GOT3 (cell line): ENCODE data around the gene ADAMTS13.
A peak's percentile ranks its signal among the peaks of the same experiment; 100 is the strongest.

Experiments
- DNase-seq: peaks from one replicate; lab custom pipeline; 2025; ENCODE audit warnings: mixed read lengths; lab: John Stamatoyannopoulos, UW

The ADAMTS13 gene

DNA sequence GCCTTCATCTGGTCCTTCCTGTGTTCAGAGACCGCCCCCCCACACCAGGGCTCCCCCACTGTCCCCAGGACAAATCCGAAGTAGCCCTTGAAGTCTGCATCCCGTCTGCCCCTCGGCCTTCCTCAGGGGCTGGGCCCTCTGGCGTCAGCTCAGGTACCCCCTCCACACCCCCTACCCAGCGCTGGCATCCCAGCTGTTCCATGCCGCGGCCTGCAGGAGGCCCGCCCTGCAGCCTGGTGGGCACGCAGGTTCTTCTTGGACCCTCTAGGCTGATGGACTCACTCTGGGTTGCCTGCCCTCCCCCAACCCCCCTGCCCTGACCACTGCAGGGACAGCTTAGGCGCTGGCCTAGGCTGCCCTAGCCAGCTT, 50.1 kb downstream of the ADAMTS13 start:
- no peak for DNase-seq

DNA sequence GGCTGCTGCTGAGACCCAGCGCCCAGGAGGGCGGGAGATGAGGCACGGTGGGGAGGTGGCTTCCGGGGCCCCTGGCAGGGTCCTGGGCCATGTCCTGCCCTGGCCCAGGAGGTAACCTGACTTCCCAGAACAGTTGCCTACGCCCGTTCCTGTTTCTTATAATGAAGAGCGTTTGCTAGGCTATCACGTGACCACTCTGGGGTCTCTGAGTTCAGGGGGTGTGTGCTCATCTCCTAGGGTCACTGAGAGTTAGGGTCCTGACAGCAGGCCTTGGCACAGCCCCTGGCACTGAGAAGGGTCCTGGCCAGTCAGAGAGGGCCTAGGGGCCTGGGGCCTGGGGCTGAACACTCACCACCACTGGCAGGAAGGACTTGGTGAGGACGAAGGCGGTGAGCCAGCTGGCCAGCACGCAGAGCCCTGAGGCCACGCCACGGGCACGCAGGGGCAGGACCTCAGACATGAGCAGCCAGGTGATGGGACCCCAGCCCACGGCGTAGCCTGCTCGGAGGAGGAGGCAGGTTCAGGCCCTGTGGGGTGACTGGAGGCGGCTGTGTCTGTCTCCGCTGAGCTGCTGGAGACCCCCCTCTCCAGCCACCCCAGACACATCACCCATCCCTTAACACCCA, 50.7 kb downstream of the ADAMTS13 start:
- no peak for DNase-seq

- DNase-seq: no peak
These were observed 51.6 kb downstream of the ADAMTS13 start for GRCh38 chr9:133473743-133474142.

DNA sequence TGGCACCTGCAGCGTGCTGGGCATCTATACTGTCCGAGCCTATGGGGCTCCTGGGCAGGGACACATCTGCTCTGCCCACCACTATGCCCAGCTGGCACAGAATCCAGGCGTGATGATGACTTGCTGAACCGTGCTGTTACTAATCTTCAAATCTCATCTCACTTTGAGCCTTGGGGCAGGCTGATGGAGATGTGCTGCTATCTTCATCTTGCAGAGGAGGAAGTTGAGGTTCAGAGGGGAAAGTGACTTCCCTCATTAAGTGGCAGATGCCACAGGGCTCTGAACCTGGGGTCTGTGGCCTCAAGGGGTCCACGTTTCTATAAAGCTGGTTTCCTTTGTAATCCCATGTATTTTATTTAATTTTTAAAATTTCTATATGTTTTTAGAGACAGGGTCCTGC, 52.0 kb downstream of the ADAMTS13 start:
- no peak for DNase-seq

- no peak for DNase-seq
These were observed 52.7 kb downstream of the ADAMTS13 start for GRCh38 chr9:133474853-133475252.

GRCh38 chr9:133475292-133476012, 53.3 kb downstream of the ADAMTS13 start:
- DNase-seq: no peak

DNA sequence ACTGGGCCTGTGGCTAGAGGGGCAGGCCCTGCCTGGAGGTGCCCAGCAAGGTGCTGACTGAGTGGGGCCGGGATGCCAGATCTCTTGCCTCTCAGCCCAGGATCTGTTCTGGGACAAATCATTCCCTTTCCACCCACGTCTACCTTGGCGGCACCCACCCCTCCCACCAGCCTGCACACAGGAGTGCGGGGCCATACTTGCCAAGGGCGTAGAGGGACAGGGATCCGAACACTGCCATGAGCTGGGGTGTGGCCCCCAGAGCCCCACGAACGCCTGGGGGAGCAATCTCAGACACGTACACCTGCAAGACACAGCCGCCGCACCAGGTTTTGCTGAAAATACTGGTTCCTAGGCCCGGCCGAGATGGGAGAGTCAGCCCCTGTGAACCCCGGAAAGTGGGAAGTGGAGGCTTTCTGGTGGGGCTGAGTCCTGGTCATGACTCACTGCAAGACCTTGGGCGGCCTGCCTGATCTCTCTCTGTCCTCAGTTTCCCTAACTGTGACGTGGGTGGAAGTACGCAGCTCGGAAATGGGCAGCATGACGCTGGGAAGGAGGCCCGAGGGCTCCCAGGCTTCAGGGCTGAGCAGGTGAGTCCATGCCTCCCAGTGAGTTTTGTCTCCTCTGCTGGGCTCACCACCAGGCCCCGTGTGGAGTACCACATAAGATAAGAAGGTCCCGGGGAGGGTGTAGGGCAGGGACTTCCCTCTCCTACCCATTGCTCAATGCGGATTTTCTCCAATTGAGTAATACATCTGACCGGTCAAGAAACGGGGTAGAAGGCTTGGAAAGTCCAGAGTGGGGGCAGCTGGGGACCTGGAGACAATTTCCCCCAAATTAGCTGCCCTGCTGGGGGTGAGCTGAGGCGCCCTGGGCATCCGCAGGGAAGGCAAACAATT, 54.1 kb downstream of the ADAMTS13 start:
- no peak for DNase-seq

DNA sequence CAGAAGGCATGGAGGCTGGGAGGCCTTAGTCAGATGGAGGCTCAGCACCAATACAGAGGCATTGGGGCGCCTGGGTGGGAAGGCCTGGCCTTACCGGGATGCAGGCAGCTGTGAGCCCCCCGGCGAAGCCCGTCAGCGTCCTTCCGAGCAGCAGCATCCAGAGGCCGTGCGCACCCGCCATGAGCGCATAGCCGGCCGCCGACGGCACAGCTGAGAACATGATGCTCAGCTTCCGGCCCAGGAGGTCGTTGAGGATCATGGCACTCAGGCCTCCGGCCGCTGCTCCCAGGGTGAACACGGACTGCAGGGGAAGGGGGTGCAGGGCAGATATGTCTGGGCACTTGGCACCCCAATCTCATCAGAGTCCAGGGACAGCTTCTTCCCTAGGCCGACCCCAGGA, 54.8 kb downstream of the ADAMTS13 start:
- DNase-seq: no peak

DNA sequence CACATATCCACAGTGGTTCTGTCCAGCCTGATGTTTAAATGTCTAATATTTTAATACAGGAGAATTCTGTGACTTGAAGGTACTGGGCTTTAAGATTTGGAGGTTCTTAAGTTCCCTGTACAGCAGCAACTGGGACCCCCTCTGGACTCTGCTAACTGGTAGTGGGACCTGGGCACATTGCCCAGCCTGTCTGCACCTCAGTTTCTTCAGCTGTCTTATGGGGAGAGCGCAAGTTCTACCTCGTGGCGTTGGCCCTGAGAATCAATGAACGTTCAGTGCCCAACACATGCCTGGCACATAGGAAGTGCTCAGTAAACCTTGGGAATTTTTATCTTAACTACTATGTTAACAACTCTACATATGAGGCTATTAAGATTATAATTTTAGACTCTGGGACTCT, 55.3 kb downstream of the ADAMTS13 start:
- no peak for DNase-seq

DNA sequence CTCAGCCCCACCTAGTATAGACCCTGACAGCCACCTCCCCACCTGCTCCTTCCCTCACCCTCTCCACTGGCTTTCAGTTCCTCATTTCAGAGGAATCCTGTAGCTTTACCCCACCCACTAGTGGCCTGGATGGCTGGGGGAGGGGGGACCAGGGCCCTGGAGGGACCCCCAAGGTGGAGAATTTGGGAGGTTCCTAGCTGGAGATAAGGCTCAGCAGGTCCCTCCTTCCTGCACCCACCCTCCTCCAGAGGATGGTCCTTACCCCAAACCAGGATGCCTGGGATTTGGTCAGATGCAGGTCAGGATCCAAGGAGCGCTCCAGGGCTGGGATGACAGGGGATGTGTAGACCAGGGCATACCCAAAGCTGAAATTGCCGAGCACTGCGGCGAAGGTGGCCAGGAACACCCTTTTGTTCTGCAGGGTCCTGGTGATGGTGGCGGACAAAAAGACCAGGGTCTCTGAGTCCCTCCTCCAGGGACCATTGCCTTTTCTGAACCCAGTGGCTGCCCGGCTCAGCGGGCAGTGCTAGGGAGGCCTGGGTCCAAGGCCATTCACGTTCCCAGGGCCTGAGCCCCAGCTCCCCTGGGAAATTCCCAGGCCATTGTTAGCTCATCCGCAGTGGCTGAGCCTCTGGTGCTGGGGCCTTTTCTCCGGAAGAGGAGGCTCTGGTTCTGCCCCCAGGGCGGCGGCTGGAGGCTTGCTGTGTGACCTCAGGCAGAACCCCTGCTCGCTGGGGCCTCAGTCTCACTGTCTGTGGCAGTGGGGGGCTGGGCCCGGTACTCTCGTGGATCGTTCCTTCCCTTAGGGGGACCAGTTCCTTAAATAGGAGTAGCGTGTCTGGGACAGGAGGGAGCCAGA, 56.1 kb downstream of the ADAMTS13 start:
- no peak for DNase-seq

DNA sequence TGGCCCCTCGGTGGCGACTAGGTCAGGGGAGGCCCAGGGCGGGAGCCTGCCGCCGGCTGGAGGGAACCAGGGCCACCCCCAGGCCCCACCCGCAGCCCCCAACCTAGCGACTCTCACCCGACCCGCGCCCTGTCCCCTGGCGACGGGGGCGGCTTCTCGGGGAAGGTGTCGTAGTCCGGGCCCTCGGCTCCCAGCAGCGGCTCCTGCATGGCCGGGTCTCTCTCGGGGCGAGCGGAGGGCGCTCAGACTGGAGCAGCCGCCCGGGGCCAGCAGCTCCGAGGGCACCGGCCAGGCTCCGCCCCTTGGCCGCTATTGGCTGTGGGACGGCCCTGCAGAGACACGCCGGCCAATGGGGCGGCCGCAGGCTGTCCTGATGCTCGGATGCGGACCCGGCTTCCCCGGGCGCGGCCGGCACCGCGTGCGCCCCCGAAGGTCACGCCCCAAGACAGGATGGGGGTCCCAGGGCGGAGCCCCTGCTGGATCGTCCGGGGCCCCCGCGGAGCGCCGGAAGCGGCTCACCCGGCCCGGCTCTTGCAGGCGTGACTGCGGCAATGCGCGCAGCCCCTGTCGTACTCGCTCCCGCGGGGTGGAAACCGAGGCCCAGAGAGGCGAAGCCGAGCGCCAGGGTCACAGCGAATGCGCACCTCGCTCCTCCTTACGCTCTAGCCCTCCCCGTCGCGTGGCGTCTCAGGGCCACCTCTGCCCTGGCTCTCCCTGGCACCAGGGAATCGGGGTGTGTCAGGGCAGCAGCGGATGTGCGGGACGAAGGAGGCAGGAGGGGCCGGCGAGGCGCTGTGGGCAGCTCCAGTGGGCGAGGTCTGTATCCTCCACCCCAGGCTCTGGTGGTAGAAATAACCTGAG, 56.9 kb downstream of the ADAMTS13 start, which contains the start of gene SLC2A6:
SLC2A6 (minus strand) TSS at position 249 of the 861 bp plus-strand sequence; CDS start at position 209, 40 bp downstream.
- peak; percentile 48 for DNase-seq

DNA sequence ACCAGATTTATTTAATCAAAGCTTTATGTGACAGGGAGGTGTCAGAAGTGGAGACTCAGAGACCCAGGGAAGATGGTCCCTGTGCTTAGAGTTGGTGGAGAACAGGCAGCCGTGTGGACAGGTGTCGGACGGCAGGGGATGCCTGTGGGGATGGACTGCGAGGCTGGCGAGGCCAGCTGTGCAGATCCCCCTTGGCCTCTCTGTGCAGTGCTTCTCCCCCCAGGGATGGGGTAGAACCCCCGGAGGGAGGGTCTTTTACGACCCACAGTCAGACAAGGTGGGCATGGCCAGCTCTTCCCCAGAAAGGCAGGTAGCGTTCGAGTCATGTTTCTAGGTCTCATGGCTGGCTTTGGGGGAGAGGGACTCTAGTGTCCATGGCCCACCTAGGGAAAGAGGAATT, 61.4 kb downstream of the ADAMTS13 start:
- DNase-seq: no peak

DNA sequence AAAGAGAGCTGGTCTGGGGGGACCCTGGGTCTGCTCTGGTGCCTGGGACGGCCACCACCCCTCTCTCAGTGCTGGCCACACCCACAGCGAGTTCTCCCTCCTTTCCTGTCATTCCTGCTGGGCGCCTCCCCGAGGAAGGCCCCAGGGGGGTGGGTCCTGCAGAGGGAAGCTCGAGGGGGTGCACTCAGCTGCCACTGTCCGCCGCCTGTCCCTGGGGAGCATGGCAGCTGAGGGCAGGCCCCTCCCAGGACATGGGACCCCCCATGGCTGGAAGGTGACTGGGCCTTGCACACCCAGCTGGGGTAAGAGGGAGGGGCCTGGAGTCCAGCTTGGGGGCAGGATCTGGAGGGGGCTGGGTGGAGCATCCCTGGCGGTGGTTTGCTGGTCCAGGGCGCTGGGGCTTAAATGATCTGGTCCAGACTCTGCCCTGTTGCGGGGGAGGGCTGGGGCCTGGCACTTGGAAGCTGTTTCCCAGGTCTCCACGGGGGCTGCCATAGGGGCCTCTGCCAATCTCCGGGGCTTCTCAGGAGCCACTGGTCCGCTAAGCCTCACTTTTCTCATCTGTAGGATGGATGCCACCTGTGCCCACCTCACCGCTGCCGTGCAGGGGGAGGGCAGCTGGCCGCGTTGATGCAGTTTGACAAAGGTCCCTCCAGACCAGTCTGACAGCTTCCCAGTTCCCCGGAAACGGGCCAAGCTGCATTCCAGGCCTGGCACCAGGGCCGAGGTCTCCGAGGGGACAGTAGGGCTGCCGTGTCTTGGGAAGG, 62.7 kb downstream of the ADAMTS13 start:
- DNase-seq: no peak

- DNase-seq: no peak
These were observed 63.5 kb downstream of the ADAMTS13 start for GRCh38 chr9:133485531-133486260.

DNA sequence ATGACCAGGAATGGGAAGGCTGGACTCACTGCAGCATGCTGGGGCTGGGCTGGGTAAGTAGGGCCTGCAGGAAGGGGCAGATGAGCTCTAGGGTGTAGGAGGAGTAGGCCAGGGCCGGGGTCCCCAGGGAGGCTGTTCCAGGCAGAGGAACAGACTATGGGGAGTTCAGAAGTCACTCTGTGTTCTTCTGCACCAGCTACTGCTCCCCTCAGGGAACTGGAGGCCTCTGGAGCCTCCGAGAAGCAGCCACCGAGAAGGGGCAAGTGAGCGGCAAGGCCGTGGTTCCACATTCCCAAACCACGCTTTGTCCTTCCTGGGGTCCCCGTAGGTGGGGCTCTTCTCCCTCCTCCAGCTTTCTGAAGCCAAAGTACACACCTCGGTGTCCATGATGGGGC, 65.2 kb downstream of the ADAMTS13 start:
- no peak for DNase-seq

GRCh38 chr9:133488686-133489252, 66.6 kb downstream of the ADAMTS13 start:
- DNase-seq: no peak

- no peak for DNase-seq
These were observed 67.4 kb downstream of the ADAMTS13 start for GRCh38 chr9:133489253-133490190.

DNA sequence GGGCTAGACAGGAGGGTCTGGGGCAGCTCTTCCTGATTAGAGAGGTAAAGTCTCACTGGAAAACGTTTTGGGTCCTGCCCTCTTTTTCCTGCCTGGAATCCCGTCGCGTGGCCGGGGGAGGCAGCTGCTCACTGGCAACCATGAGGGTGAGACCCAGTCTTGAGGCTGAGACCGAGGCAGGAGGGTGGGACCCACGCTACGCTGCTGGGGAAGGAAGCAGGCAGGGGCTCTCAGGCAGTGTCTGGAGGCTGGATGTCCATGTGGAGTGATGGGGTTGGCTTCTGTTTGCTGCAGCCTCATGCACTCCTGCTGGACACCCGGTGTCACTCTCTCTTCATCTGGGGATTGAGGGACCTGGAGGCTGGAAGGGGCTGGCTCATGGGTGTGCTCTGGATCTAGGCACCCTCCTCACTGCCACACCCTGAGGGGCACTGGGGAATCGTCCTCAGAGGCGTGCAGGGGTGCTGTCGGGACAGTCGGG, 68.1 kb downstream of the ADAMTS13 start:
- DNase-seq: no peak
